ENCODE results near the gene ZFHX3. TPM values are rescaled to one million over a fixed set of nuclear protein-coding genes. Genes with fewer than 3 reads are reported as not detected.

Gene ZFHX3
- total and polyA plus RNA-seq, 2 donors (not counting 1 experiment from before 2014, with no cell fraction given): 0.54 to 6.6 TPM

GRCh38 chr16:73026754-73027684, 20.9 kb downstream of the ZFHX3 start:
- Histone ChIP-seq H4K20me1 (ENCODE audit: control insufficient read depth, insufficient read depth, low read length, poor library complexity, severe bottlenecking) (no peaks in the 10 kb centered on the region), H3K36me3 (replicated peaks in 1 of 2; ENCODE audit: control extremely low read depth in 1 of 2, control insufficient read depth in 1 of 2, extremely low read depth in 1 of 2, insufficient read depth in 2 of 2, low read length in 1 of 2) (no peaks in the 10 kb centered on the region), H3K4me3 (ENCODE audit: control extremely low read depth in 1 of 5, extremely low read depth in 1 of 5, insufficient read depth in 1 of 5, low read depth in 2 of 5, low read length in 4 of 5) (no peak overlapping the region), H3K27me3 (replicated peaks in 1 of 4; ENCODE audit: control extremely low read depth in 1 of 4, control insufficient read depth in 3 of 4, insufficient read depth in 4 of 4, low read length in 3 of 4) (peaks cover 0 to 4% (median 1%) of the 10 kb centered on the region in 4 experiments), H2AFZ (ENCODE audit: insufficient read depth, low read depth, low read length, poor library complexity, severe bottlenecking) (no peak overlapping the region), H3K4me2 (replicated peaks; ENCODE audit: low read depth, low read length, poor library complexity, severe bottlenecking) (no peak overlapping the region), H3K4me1 (ENCODE audit: control insufficient read depth in 2 of 2, insufficient read depth in 2 of 2, low read length in 2 of 2) (peaks cover 2 to 3% of the 10 kb centered on the region in 2 donors), H3K9ac (ENCODE audit: low read length) (no peak overlapping the region), H3K79me2 (ENCODE audit: control insufficient read depth, insufficient read depth, low read length) (peaks cover 9% of the 10 kb centered on the region), H3K9me3 (ENCODE audit: control extremely low read depth in 1 of 3, control insufficient read depth in 2 of 3, insufficient read depth in 1 of 3, low read length in 2 of 3) (no peaks in the 10 kb centered on the region), H3K27ac (ENCODE audit: low read length in 2 of 2) (no peak overlapping the region)
- H3K4me1 Mint-ChIP-seq: peaks cover 4% of the 10 kb centered on the region
- WGBS (ENCODE audit: insufficient coverage): 94% methylated on average over 6 of the region's 13 CpGs
- no peaks in the 10 kb centered on the region for H3K9me3 Mint-ChIP-seq (ENCODE audit: insufficient read depth)
- CTCF ChIA-PET: interaction anchor here (0.5 to 0.7 kb wide), 2 partner anchors 96 to 168 kb away, joined by 3 read pairs; no protein-coding TSS in a partner anchor
- H3K27me3 Mint-ChIP-seq: peaks cover 9% of the 10 kb centered on the region
- POLR2A ChIA-PET: interaction anchor here (0.6 kb wide), 1 partner anchor 164 kb away, joined by 3 read pairs; no protein-coding TSS in a partner anchor
- DNase-seq (no peak), ATAC-seq (ENCODE audit: low read depth) (no peak)
- intact Hi-C loops (cut with micrococcal nuclease): no loop called here
- no peak overlapping the region for H3K27ac Mint-ChIP-seq
- H3K4me3 Mint-ChIP-seq: no peak overlapping the region
- no peak for TF ChIP-seq CTCF (IDR thresholded peaks at IDR 0.05)
- no peak for TF ChIP-seq EZH2 (IDR thresholded peaks at IDR 0.05; ENCODE audit: borderline replicate concordance, insufficient read depth, low read depth, low read length, poor library complexity, severe bottlenecking)

DNA sequence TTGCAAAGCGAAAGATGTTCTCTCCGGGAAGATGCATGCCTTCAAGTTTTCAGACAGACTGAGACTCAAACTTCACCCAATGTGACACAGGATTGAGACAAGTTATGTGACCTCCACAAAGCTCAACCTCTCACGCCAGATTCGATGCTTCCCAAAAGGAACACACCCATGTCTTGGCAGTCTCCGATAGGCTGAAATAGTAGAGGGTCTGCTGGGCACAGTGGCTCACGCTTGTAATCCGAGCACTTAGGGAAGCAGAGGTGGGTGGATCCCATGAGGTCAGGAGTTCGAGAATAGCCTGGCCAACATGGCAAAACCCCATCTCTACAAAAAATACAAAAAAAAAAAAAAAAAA, 22.1 kb downstream of the ZFHX3 start:
- Histone ChIP-seq H3K4me2 (replicated peaks; ENCODE audit: low read depth, low read length, poor library complexity, severe bottlenecking) (no peak overlapping the region), H3K4me3 (ENCODE audit: control extremely low read depth in 1 of 5, extremely low read depth in 1 of 5, insufficient read depth in 1 of 5, low read depth in 2 of 5, low read length in 4 of 5) (no peak overlapping the region), H3K36me3 (replicated peaks in 1 of 2; ENCODE audit: control extremely low read depth in 1 of 2, control insufficient read depth in 1 of 2, extremely low read depth in 1 of 2, insufficient read depth in 2 of 2, low read length in 1 of 2) (no peaks in the 10 kb centered on the region), H3K79me2 (ENCODE audit: control insufficient read depth, insufficient read depth, low read length) (peaks cover 10% of the 10 kb centered on the region), H2AFZ (ENCODE audit: insufficient read depth, low read depth, low read length, poor library complexity, severe bottlenecking) (no peak overlapping the region), H3K9ac (ENCODE audit: low read length) (no peak overlapping the region), H3K27me3 (replicated peaks in 1 of 4; ENCODE audit: control extremely low read depth in 1 of 4, control insufficient read depth in 3 of 4, insufficient read depth in 4 of 4, low read length in 3 of 4) (peaks cover 0 to 2% (median under 1%) of the 10 kb centered on the region in 4 experiments), H3K4me1 (ENCODE audit: control insufficient read depth in 2 of 2, insufficient read depth in 2 of 2, low read length in 2 of 2) (no peaks in the 10 kb centered on the region), H3K9me3 (ENCODE audit: control extremely low read depth in 1 of 3, control insufficient read depth in 2 of 3, insufficient read depth in 1 of 3, low read length in 2 of 3) (no peaks in the 10 kb centered on the region), H3K27ac (ENCODE audit: low read length in 2 of 2) (no peak overlapping the region), H4K20me1 (ENCODE audit: control insufficient read depth, insufficient read depth, low read length, poor library complexity, severe bottlenecking) (no peaks in the 10 kb centered on the region)
- intact Hi-C loops (cut with micrococcal nuclease): no loop called here
- Mint-ChIP-seq H3K4me1 (no peaks in the 10 kb centered on the region), H3K27me3 (peaks cover 1% of the 10 kb centered on the region), H3K4me3 (no peak overlapping the region), H3K27ac (no peak overlapping the region), H3K9me3 (ENCODE audit: insufficient read depth) (no peaks in the 10 kb centered on the region)
- POLR2A ChIA-PET: no interaction called here
- TF ChIP-seq CTCF (IDR thresholded peaks at IDR 0.05): no peak
- TF ChIP-seq EZH2 (IDR thresholded peaks at IDR 0.05; ENCODE audit: borderline replicate concordance, insufficient read depth, low read depth, low read length, poor library complexity, severe bottlenecking): no peak
- DNase-seq (no peak), ATAC-seq (ENCODE audit: low read depth) (no peak)
- CTCF ChIA-PET: no interaction called here
- 100% methylated on average over 2 of the region's 8 CpGs for WGBS (ENCODE audit: insufficient coverage)

Data from B cell (primary cell).